ENCODE measurements around the gene MT3.
"Not testable (repeated sequence)": the region's sequence is repeated elsewhere in the genome, so short reads cannot be mapped to it uniquely, and the experiment has no call there.

Gene MT3

DNA sequence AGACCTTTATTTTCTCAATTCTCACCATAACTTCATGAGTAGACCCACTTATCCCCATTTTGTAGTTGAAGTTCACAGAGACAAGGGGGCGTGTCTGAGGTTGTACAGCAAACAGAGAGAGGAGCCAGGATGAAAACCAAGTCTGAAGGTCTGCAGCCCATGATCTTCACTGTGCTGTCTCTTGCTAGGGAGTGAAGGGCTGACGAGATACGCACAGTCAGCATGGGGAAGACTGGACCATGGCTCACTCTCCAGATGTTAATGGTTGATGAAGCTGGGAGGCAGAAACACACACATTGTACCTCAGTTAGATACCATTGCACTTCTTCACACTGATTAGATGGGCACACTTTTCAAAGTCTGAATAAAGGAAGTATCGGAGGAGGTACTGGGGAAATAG lies 30.2 kb upstream of the MT3 start:
- H3K4me1 ChIP-seq (ENCODE audit: control insufficient read depth, insufficient read depth, low read length) = no peaks in the 10 kb centered on the region
- no peaks in the 10 kb centered on the region for H3K36me3 ChIP-seq (ENCODE audit: control insufficient read depth, insufficient read depth, low read length, severe bottlenecking)
- H3K4me3 ChIP-seq (ENCODE audit: low read length) = no peak overlapping the region
- H3K9me3 ChIP-seq (ENCODE audit: control insufficient read depth, low read length) = no peaks in the 10 kb centered on the region
- DNase-seq (ENCODE audit: low read depth) = no peak
- H3K9ac ChIP-seq (ENCODE audit: low read length) = no peak overlapping the region
- peaks cover 8% of the 10 kb centered on the region for H3K27me3 ChIP-seq (replicated peaks; ENCODE audit: control insufficient read depth, insufficient read depth, low read length)

DNA sequence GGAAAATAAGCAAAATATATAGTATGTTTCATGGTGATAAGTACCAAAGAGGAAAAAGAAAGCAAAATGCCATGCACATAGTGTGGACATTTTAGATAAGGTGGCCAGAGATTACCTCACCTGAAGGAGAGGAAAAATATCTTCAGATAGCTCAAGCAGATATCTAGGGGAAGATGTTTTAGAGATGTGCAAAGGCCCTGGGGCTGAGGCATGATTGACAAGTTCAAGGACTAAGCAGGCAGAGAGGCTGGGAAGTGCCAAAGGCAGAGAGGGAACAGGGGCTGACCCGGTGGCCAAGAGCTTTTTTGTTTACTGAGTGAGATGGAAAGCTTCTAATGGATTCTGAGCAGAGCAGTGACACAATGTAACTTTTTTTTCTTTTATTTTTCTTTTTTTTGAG lies 28.9 kb upstream of the MT3 start:
- H3K4me3 ChIP-seq (ENCODE audit: low read length) = no peak overlapping the region
- no peaks in the 10 kb centered on the region for H3K27me3 ChIP-seq (replicated peaks; ENCODE audit: control insufficient read depth, insufficient read depth, low read length)
- no peaks in the 10 kb centered on the region for H3K36me3 ChIP-seq (ENCODE audit: control insufficient read depth, insufficient read depth, low read length, severe bottlenecking)
- H3K9ac ChIP-seq (ENCODE audit: low read length) = no peak overlapping the region
- no peaks in the 10 kb centered on the region for H3K9me3 ChIP-seq (ENCODE audit: control insufficient read depth, low read length)
- no peaks in the 10 kb centered on the region for H3K4me1 ChIP-seq (ENCODE audit: control insufficient read depth, insufficient read depth, low read length)
- DNase-seq (ENCODE audit: low read depth) = no peak

DNA sequence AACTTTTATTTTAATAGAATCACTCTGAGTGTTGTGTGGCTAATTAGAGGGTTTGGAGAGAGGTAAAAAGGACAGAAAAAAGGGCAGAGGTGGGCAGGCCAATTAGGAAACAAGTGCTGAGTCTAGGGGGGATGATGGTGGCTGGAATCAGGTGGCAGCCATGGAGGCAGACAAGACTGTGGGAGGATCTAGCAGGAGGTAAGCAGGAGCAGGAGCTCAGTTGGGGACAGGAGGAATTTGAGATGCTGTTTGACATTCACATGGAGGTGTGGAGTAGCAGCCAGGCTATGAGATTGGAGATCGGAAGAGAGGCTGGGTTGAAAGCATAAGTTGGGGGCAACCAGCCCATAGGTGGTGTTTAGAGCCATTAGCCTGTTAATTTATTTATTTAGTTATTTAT lies 28.2 kb upstream of the MT3 start:
- H3K9me3 ChIP-seq (ENCODE audit: control insufficient read depth, low read length) = no peaks in the 10 kb centered on the region
- peaks cover 6% of the 10 kb centered on the region for H3K27me3 ChIP-seq (replicated peaks; ENCODE audit: control insufficient read depth, insufficient read depth, low read length)
- no peak overlapping the region for H3K9ac ChIP-seq (ENCODE audit: low read length)
- no peak for DNase-seq (ENCODE audit: low read depth)
- no peak overlapping the region for H3K4me3 ChIP-seq (ENCODE audit: low read length)
- H3K4me1 ChIP-seq (ENCODE audit: control insufficient read depth, insufficient read depth, low read length) = no peaks in the 10 kb centered on the region
- H3K36me3 ChIP-seq (ENCODE audit: control insufficient read depth, insufficient read depth, low read length, severe bottlenecking) = no peaks in the 10 kb centered on the region

DNA sequence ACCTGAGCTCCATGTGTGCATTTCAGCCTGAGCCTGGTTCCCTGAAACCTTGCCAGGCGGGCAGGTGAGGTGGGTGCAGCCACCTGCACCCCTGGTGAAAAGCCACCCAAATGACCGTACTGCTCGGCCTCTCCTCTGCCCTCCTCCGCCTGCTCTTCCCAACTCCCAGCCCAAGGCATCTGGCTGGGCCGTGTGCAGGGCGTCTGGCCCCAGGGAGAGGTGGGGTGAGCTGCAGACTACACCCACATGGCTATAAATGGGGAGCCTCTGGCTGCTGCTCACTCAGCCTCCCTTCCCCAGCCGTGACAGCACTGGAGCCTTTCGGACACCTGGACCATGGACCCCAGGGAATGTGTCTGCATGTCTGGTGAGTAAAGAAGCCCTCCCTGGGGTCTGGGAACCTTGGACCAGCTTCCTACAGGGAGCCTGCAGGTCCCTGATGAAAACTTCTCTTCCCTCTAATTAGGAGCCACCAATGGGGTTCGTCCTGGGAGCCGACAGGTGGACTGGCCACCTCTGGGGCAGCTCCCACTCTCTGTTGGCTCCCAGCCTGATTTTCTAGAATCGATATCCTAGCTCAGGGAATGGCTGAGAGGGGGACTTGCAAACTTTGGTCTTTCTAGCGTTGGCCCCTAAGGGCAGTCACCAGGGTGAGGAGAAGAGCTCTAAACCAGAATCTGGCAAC lies 24.4 kb upstream of the MT3 start, which contains the start of gene MT4:
TSS of gene MT4 (plus strand) at position 281 of the 685 bp plus-strand sequence. CDS start at position 337, 56 bp downstream.
- H3K9me3 ChIP-seq (ENCODE audit: control insufficient read depth, low read length) = no peaks in the 10 kb centered on the region
- no peak within 1 kb of the TSS for H3K4me3 ChIP-seq (ENCODE audit: low read length)
- H3K27me3 ChIP-seq (replicated peaks; ENCODE audit: control insufficient read depth, insufficient read depth, low read length) = peaks cover 19% of the 10 kb centered on the region
- no peaks in the 10 kb centered on the region for H3K4me1 ChIP-seq (ENCODE audit: control insufficient read depth, insufficient read depth, low read length)
- no peak within 1 kb of the TSS for H3K9ac ChIP-seq (ENCODE audit: low read length)
- H3K36me3 ChIP-seq (ENCODE audit: control insufficient read depth, insufficient read depth, low read length, severe bottlenecking) = no peaks in the 10 kb centered on the region
- no peak for DNase-seq (ENCODE audit: low read depth)

DNA sequence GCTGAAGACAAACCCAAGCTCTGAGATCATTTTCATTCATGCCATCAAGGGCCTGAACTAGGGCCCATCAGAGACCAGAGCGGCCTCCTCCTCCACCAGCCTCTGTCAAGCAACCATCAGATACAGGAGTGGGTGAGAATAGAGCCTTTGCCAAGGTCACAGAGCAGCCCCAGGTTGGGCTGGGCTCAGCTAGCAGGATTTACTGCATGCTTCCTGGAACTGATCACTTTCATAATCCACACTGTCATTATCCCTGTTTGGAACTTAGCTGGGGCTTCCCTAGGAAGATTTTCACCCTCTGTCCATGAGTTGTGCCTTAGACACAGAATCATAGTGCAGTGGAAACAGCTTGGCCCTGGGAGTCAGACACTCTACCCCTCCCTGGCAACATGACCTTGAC lies 19.4 kb upstream of the MT3 start:
- H3K36me3 ChIP-seq (ENCODE audit: control insufficient read depth, insufficient read depth, low read length, severe bottlenecking) = no peaks in the 10 kb centered on the region

DNA sequence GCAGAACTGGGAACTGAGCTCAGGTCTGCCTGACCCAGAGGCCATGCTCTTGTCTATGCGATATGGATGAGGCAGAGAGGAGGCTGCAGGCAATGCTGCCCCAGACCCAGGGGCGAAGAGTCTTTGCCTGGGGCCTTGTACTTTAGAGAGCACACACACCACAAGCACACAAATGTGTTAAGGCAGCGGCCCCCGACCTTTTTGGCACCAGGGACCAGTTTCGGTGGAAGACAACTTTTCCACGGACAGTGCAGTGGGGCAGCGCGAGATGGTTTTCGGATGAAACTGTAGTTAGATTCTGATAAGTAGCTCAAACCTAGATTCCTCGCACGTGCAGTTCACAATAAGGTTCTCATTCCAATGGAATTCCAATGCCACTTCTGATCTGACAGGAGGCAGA lies 17.8 kb upstream of the MT3 start:
- H3K4me1 ChIP-seq (ENCODE audit: control insufficient read depth, insufficient read depth, low read length) = no peaks in the 10 kb centered on the region
- H3K4me3 ChIP-seq (ENCODE audit: low read length) = no peak overlapping the region
- H3K36me3 ChIP-seq (ENCODE audit: control insufficient read depth, insufficient read depth, low read length, severe bottlenecking) = no peaks in the 10 kb centered on the region
- DNase-seq (ENCODE audit: low read depth) = no peak
- H3K9me3 ChIP-seq (ENCODE audit: control insufficient read depth, low read length) = peaks cover 5% of the 10 kb centered on the region
- peaks cover 10% of the 10 kb centered on the region for H3K27me3 ChIP-seq (replicated peaks; ENCODE audit: control insufficient read depth, insufficient read depth, low read length)
- no peak overlapping the region for H3K9ac ChIP-seq (ENCODE audit: low read length)

More for the DNA sequence above, 19.4 kb upstream of the MT3 start:
- Histone ChIP-seq H3K9me3 (ENCODE audit: control insufficient read depth, low read length) (peaks cover 5% of the 10 kb centered on the region), H3K4me1 (ENCODE audit: control insufficient read depth, insufficient read depth, low read length) (no peaks in the 10 kb centered on the region), H3K9ac (ENCODE audit: low read length) (no peak overlapping the region), H3K4me3 (ENCODE audit: low read length) (no peak overlapping the region), H3K27me3 (replicated peaks; ENCODE audit: control insufficient read depth, insufficient read depth, low read length) (peaks cover 19% of the 10 kb centered on the region)
- no peak for DNase-seq (ENCODE audit: low read depth)

DNA sequence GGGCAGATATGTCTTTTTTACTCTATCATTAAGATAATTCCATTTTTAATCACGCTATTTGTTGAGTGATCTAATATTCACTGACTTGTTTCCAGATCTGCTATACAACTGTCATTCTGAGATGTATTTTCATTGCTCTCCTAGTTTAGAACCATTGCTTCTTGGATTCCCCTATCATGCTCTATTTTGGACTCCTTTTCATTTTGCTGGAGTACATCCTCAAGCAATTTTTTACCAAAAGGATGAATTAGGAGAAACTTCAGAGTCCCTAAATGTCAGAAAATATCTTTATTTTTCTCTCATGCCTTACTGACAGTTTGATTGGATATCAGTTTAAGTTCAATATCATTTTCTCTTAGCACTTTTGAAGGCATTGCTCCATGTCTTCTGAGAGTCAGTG lies 14.7 kb upstream of the MT3 start:
- H3K4me3 ChIP-seq (ENCODE audit: low read length) = no peak overlapping the region
- H3K9ac ChIP-seq (ENCODE audit: low read length) = no peak overlapping the region
- H3K36me3 ChIP-seq (ENCODE audit: control insufficient read depth, insufficient read depth, low read length, severe bottlenecking) = no peaks in the 10 kb centered on the region
- peaks cover 5% of the 10 kb centered on the region for H3K9me3 ChIP-seq (ENCODE audit: control insufficient read depth, low read length)
- no peak for DNase-seq (ENCODE audit: low read depth)
- no peaks in the 10 kb centered on the region for H3K4me1 ChIP-seq (ENCODE audit: control insufficient read depth, insufficient read depth, low read length)
- no peaks in the 10 kb centered on the region for H3K27me3 ChIP-seq (replicated peaks; ENCODE audit: control insufficient read depth, insufficient read depth, low read length)

DNA sequence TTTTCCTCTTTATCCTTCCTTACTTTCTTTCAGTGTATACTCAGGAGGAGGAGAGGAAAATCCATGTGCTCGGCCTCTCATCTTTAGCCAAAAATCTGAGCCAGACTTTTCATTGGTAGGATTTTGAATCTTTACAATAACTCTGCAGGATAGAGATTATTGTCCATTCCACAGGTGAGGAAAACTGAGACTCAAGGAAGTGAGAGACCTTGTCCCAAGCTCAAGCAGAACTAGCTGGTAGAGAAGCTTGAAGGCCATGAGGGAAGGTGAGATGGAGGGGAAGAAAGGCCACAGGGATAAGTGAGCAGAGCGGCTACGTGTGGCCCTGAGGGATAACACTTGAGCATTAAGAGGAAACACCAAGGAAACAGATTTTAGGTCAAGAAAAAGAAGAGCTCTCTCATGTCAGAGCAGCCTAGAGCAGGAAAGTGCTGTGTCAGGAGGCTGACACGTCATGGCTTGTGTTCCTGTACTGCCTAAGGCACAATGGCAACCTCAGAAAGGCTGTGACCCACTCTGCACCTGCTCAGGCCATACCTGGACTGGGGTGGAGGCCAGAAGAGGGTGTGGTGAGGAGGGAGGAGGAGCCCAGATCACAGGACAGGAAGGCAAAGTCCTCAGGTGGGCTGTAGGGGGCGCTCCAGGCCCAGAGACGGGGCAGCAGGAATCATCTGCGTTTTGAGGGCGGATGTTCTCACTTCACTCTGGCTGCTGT lies 12.6 kb upstream of the MT3 start:
- H3K9me3 ChIP-seq (ENCODE audit: control insufficient read depth, low read length) = peaks cover 5% of the 10 kb centered on the region
- H3K4me3 ChIP-seq (ENCODE audit: low read length) = no peak overlapping the region
- peaks cover 3% of the 10 kb centered on the region for H3K4me1 ChIP-seq (ENCODE audit: control insufficient read depth, insufficient read depth, low read length)
- no peak overlapping the region for H3K9ac ChIP-seq (ENCODE audit: low read length)
- no peaks in the 10 kb centered on the region for H3K36me3 ChIP-seq (ENCODE audit: control insufficient read depth, insufficient read depth, low read length, severe bottlenecking)
- DNase-seq (ENCODE audit: low read depth) = peak; percentile 75
- H3K27me3 ChIP-seq (replicated peaks; ENCODE audit: control insufficient read depth, insufficient read depth, low read length) = no peaks in the 10 kb centered on the region

DNA sequence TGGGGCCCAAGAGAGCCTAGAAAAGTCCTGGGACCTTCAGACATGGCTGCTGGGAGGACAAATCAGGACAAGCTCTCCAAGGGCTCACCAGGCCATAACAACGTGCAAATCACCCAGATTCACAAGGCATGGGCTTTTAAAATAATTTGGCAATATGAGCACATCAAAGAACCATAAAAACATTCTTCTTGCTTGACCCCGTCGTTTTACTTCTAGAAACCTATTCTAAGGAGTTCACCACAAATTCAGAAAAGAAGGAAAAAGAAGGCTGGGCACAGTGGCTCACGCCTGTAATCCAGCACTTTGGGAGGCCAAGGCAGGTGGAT lies 12.1 kb upstream of the MT3 start:
- no peaks in the 10 kb centered on the region for H3K27me3 ChIP-seq (replicated peaks; ENCODE audit: control insufficient read depth, insufficient read depth, low read length)

DNA sequence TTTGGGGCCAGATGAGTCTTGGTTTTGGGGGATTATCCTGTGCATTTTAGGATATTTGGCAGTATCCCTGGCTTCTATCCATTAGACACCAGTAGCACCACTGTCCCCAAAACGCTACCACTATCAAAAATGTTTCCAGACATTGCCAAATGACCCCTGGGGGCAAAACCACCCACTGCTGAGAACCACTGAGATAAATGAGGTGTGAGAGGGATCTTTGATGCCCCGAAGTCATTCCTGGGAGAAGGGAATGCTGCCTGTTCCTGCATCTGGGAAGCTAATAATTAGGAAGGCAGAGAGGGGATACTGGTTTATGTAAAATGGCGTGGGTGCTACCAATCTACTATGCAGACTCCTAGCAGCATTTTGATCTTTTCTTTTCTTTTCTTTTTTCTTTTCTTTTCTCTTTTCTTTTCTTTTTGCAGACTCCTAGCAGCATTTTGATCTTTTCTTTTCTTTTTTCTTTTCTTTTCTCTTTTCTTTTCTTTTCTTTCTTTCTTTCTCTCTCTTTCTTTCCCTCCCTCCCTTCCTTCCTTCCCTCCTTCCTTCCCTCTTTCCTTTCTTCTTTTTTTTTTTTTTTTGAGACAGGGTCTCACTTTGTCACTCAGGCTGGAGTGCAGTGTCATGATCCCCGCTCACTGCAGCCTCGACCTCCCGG lies 8.8 kb upstream of the MT3 start:
- Histone ChIP-seq H3K27me3 (replicated peaks; ENCODE audit: control insufficient read depth, insufficient read depth, low read length) (no peaks in the 10 kb centered on the region), H3K4me1 (ENCODE audit: control insufficient read depth, insufficient read depth, low read length) (peaks cover 13% of the 10 kb centered on the region), H3K9me3 (ENCODE audit: control insufficient read depth, low read length) (no peaks in the 10 kb centered on the region), H3K4me3 (ENCODE audit: low read length) (no peak overlapping the region), H3K9ac (ENCODE audit: low read length) (no peak overlapping the region), H3K36me3 (ENCODE audit: control insufficient read depth, insufficient read depth, low read length, severe bottlenecking) (no peaks in the 10 kb centered on the region)
- no peak for DNase-seq (ENCODE audit: low read depth)

More for the DNA sequence above, 12.1 kb upstream of the MT3 start:
- peaks cover 3% of the 10 kb centered on the region for H3K4me1 ChIP-seq (ENCODE audit: control insufficient read depth, insufficient read depth, low read length)
- H3K9me3 ChIP-seq (ENCODE audit: control insufficient read depth, low read length) = peaks cover 5% of the 10 kb centered on the region
- H3K9ac ChIP-seq (ENCODE audit: low read length) = no peak overlapping the region
- DNase-seq (ENCODE audit: low read depth) = no peak
- no peaks in the 10 kb centered on the region for H3K36me3 ChIP-seq (ENCODE audit: control insufficient read depth, insufficient read depth, low read length, severe bottlenecking)
- H3K4me3 ChIP-seq (ENCODE audit: low read length) = no peak overlapping the region

DNA sequence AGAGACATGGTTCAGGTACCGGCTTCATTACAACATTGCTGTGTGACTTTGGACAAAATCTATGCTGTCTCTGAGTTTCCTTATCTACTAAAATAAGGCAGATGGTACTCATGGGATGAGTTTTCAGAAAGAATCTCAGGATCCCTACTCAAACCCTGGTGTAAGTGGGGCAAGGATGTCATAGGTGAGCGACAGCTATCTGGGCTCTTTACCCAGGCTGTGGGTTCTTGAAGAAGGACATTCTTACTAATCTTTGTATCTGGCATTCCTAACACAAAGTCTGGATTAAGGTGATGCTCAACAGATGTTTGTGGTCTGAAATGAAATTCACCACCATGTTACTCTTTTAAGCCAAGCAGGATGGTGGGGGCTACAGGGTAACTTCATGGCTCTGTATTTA lies 6.4 kb upstream of the MT3 start:
- peaks cover 15% of the 10 kb centered on the region for H3K4me1 ChIP-seq (ENCODE audit: control insufficient read depth, insufficient read depth, low read length)
- H3K36me3 ChIP-seq (ENCODE audit: control insufficient read depth, insufficient read depth, low read length, severe bottlenecking); H3K9ac ChIP-seq (ENCODE audit: low read length); H3K9me3 ChIP-seq (ENCODE audit: control insufficient read depth, low read length); H3K4me3 ChIP-seq (ENCODE audit: low read length); H3K27me3 ChIP-seq (replicated peaks; ENCODE audit: control insufficient read depth, insufficient read depth, low read length); DNase-seq (ENCODE audit: low read depth): not testable (repeated sequence)

Data from adipocyte (in vitro differentiated cells).